Neuronal stem cell (in vitro differentiated cells): ENCODE data around the gene ZNF543.

Experiments used
- DNase-seq: peaks from one replicate; pipeline ENCODE4 v3.0.0-alpha.2; 2013; ENCODE audit warnings: low spot score
- H2AFZ ChIP-seq: one replicate; pipeline ENCODE4 v1.6.1; 2013; ENCODE audit warnings: mild to moderate bottlenecking, low read length, inconsistent platforms
- H2AK5ac ChIP-seq: 2 replicates; pipeline ENCODE4 v1.6.1; 2013; ENCODE audit warnings: low read depth, mild to moderate bottlenecking, inconsistent platforms, low read length, moderate library complexity, mixed read lengths
- H2BK120ac ChIP-seq: 2 replicates; pipeline ENCODE4 v1.6.1; 2013; ENCODE audit warnings: low read depth, mild to moderate bottlenecking, inconsistent platforms, low read length, moderate library complexity, mixed read lengths
- H2BK12ac ChIP-seq: one replicate; pipeline ENCODE4 v1.6.1; 2013; ENCODE audit warnings: low read length, inconsistent platforms
- H2BK15ac ChIP-seq: 2 replicates; pipeline ENCODE4 v1.6.1; 2013; ENCODE audit warnings: mild to moderate bottlenecking, low read length, inconsistent platforms, mixed read lengths
- H2BK5ac ChIP-seq: one replicate; pipeline ENCODE4 v1.6.1; 2013; ENCODE audit warnings: inconsistent platforms, mild to moderate bottlenecking, low read length, moderate library complexity
- H3K14ac ChIP-seq: one replicate; pipeline ENCODE4 v1.6.1; 2013; ENCODE audit warnings: low read length, inconsistent platforms
- H3K18ac ChIP-seq: 2 replicates; pipeline ENCODE4 v1.6.1; 2013; ENCODE audit warnings: low read length, inconsistent platforms
- H3K23ac ChIP-seq: 2 replicates; pipeline ENCODE4 v1.6.1; 2013; ENCODE audit warnings: low read depth, mild to moderate bottlenecking, mixed read lengths, low read length, inconsistent platforms; ENCODE audit not compliant: poor library complexity
- H3K27ac ChIP-seq: replicated peaks from 3 replicates; pipeline ENCODE4 v1.5.1; 2013; ENCODE audit warnings: low read length, inconsistent platforms
- H3K27me3 ChIP-seq, 3 experiments: 2 replicates each; pipeline ENCODE4 v1.6.1; 2013; ENCODE audit warnings: low read length in 3 of 3, mild to moderate bottlenecking in 2 of 3, inconsistent platforms in 1 of 3, low read depth in 1 of 3, mixed read lengths in 1 of 3, moderate library complexity in 1 of 3; ENCODE audit not compliant: control insufficient read depth in 3 of 3, insufficient read depth in 3 of 3
- H3K36me3 ChIP-seq, 2 donors: replicated peaks in 1 of 2; 2 replicates each; pipeline ENCODE4 v1.6.1; 2013; ENCODE audit warnings: low read length in 2 of 2; ENCODE audit not compliant: control insufficient read depth in 2 of 2, insufficient read depth in 2 of 2
- H3K4ac ChIP-seq: 2 replicates; pipeline ENCODE4 v1.6.1; 2013; ENCODE audit warnings: inconsistent platforms, mild to moderate bottlenecking, low read length, moderate library complexity
- H3K4me1 ChIP-seq, 2 donors: 1 replicate in 1 of 2; 2 replicates in 1 of 2; pipeline ENCODE4 v1.6.1; 2013; ENCODE audit warnings: low read length in 2 of 2, low read depth in 1 of 2; ENCODE audit not compliant: control insufficient read depth in 2 of 2, insufficient read depth in 1 of 2
- H3K4me2 ChIP-seq: one replicate; pipeline ENCODE4 v1.6.1; 2013; ENCODE audit warnings: mild to moderate bottlenecking, low read length, inconsistent platforms; ENCODE audit not compliant: insufficient read depth, poor library complexity, severe bottlenecking
- H3K4me3 ChIP-seq, 2 donors: 2 replicates each; pipeline ENCODE4 v1.5.1; 2013; ENCODE audit warnings: low read length in 2 of 2, mild to moderate bottlenecking in 2 of 2, inconsistent platforms in 1 of 2, moderate library complexity in 1 of 2
- H3K79me1 ChIP-seq: one replicate; pipeline ENCODE4 v1.6.1; 2013; ENCODE audit warnings: low read depth, mild to moderate bottlenecking, inconsistent platforms, low read length, moderate library complexity
- H3K9ac ChIP-seq: one replicate; pipeline ENCODE4 v1.6.1; 2013; ENCODE audit warnings: mild to moderate bottlenecking, low read depth, low read length, inconsistent platforms; ENCODE audit not compliant: poor library complexity
- H3K9me3 ChIP-seq, 2 donors: replicated peaks in 1 of 2; 2 replicates each; pipeline versions ENCODE3 to v1.6.1; 2013; ENCODE audit warnings: low read length in 2 of 2, mild to moderate bottlenecking in 2 of 2, inconsistent platforms in 1 of 2, low read depth in 1 of 2, mixed read lengths in 1 of 2, moderate library complexity in 1 of 2; ENCODE audit not compliant: control insufficient read depth in 2 of 2, insufficient read depth in 1 of 2
- H4K8ac ChIP-seq: one replicate; pipeline ENCODE4 v1.6.1; 2013; ENCODE audit warnings: low read depth, mild to moderate bottlenecking, inconsistent platforms, low read length, moderate library complexity
- H4K91ac ChIP-seq: one replicate; pipeline ENCODE4 v1.6.1; 2013; ENCODE audit warnings: low read length, low read depth, mild to moderate bottlenecking, inconsistent platforms; ENCODE audit not compliant: poor library complexity
- WGBS, 2 donors: extraction: QIAGEN DNeasy Blood & Tissue Kit; methylation state at CpG; one replicate each; pipeline ENCODE4 v1.1.7; 2013; ENCODE audit warnings: missing lambda C conversion rate in 2 of 2, mixed read lengths in 1 of 2; ENCODE audit not compliant: insufficient read length in 2 of 2, insufficient replicate concordance in 1 of 2; ENCODE audit errors: extremely low coverage in 2 of 2; 5-methylcytosine and 5-hydroxymethylcytosine counted together

Gene ZNF543

GRCh38 chr19:57348136-57348535 lies 27.9 kb downstream of the ZNF543 start:
- Histone ChIP-seq H2BK5ac (no peak overlapping the region), H3K4me2 (no peak overlapping the region), H3K18ac (no peak overlapping the region), H2BK12ac (no peak overlapping the region), H3K4me3 (no peak overlapping the region), H2BK120ac (no peak overlapping the region), H3K9me3 (no peaks in the 10 kb centered on the region), H2BK15ac (no peak overlapping the region), H3K4me1 (peaks cover 0 to 5% of the 10 kb centered on the region in 2 donors), H3K79me1 (peaks cover 7% of the 10 kb centered on the region), H4K91ac (no peak overlapping the region), H3K23ac (no peak overlapping the region), H3K36me3 (peaks cover 0 to 7% of the 10 kb centered on the region in 2 donors), H3K27me3 (peaks cover 0 to 5% (median 0%) of the 10 kb centered on the region in 3 experiments), H3K27ac (no peak overlapping the region), H4K8ac (no peak overlapping the region), H3K9ac (no peak overlapping the region), H2AK5ac (no peak overlapping the region), H2AFZ (no peak overlapping the region), H3K4ac (no peak overlapping the region), H3K14ac (no peak overlapping the region)
- no CpG with 5 or more reads among the region's 3 CpGs for WGBS, 2 donors
- DNase-seq, result no peak

GRCh38 chr19:57350877-57351805 lies 30.9 kb downstream of the ZNF543 start, which contains the start of gene ZNF304:
Gene ZNF304 (plus strand): TSS chr19:57351271. CDS start chr19:57351665, 394 bp downstream.
- peak within 1 kb of the TSS; percentile 92 to 93 for H3K4me3 ChIP-seq
- peaks cover 15 to 38% of the 10 kb centered on the region in 2 donors for H3K36me3 ChIP-seq
- no peaks in the 10 kb centered on the region for H3K27me3 ChIP-seq
- no peak within 1 kb of the TSS for H2BK12ac ChIP-seq
- H2BK5ac ChIP-seq, result no peak within 1 kb of the TSS
- H3K4me2 ChIP-seq, result peak within 1 kb of the TSS; percentile 97
- H2BK120ac ChIP-seq, result no peak within 1 kb of the TSS
- H2BK15ac ChIP-seq, result no peak within 1 kb of the TSS
- H4K8ac ChIP-seq, result peak within 1 kb of the TSS; percentile 19
- DNase-seq, result peak; percentile 90
- H4K91ac ChIP-seq, result no peak within 1 kb of the TSS
- H3K18ac ChIP-seq, result peak within 1 kb of the TSS; percentile 3
- H3K9me3 ChIP-seq, result no peaks in the 10 kb centered on the region
- H3K14ac ChIP-seq, result peak within 1 kb of the TSS; percentile 11
- no CpG with 5 or more reads among the region's 57 CpGs for WGBS, 2 donors
- peak within 1 kb of the TSS; percentile 97 for H3K9ac ChIP-seq
- H3K27ac ChIP-seq, result no peak within 1 kb of the TSS
- H2AFZ ChIP-seq, result peak within 1 kb of the TSS; percentile 88
- no peak within 1 kb of the TSS for H3K4ac ChIP-seq
- H3K4me1 ChIP-seq, result peaks cover 0 to 5% of the 10 kb centered on the region in 2 donors
- peak within 1 kb of the TSS; percentile 82 for H2AK5ac ChIP-seq
- H3K23ac ChIP-seq, result peak within 1 kb of the TSS; percentile 38
- peaks cover 7% of the 10 kb centered on the region for H3K79me1 ChIP-seq

GRCh38 chr19:57351867-57352266 lies 31.6 kb downstream of the ZNF543 start:
- H3K9me3 ChIP-seq, result no peaks in the 10 kb centered on the region
- no peak overlapping the region for H3K18ac ChIP-seq
- WGBS, 2 donors, result no CpG with 5 or more reads among the region's 7 CpGs

GRCh38 chr19:57355916-57356315 lies 35.6 kb downstream of the ZNF543 start:
- no peak overlapping the region for H3K23ac ChIP-seq
- no peak overlapping the region for H2AK5ac ChIP-seq
- no peak overlapping the region for H2BK120ac ChIP-seq
- H3K9ac ChIP-seq, result no peak overlapping the region
- peaks cover 7% of the 10 kb centered on the region for H3K79me1 ChIP-seq
- no peak overlapping the region for H3K4me2 ChIP-seq
- H3K9me3 ChIP-seq, result no peaks in the 10 kb centered on the region
- H4K8ac ChIP-seq, result no peak overlapping the region
- H4K91ac ChIP-seq, result no peak overlapping the region
- H2BK15ac ChIP-seq, result no peak overlapping the region
- H3K4me1 ChIP-seq, result peaks cover 0 to 5% of the 10 kb centered on the region in 2 donors
- H2BK12ac ChIP-seq, result no peak overlapping the region
- no peak overlapping the region for H3K4ac ChIP-seq
- H2BK5ac ChIP-seq, result no peak overlapping the region
- no peak overlapping the region for H3K18ac ChIP-seq
- H2AFZ ChIP-seq, result no peak overlapping the region
- H3K36me3 ChIP-seq, result peaks cover 41 to 74% of the 10 kb centered on the region in 2 donors
- H3K14ac ChIP-seq, result no peak overlapping the region
- WGBS, 2 donors, result no CpG with 5 or more reads among the region's 4 CpGs
- no peak for DNase-seq
- H3K27ac ChIP-seq, result no peak overlapping the region
- no peaks in the 10 kb centered on the region for H3K27me3 ChIP-seq
- H3K4me3 ChIP-seq, result no peak overlapping the region

More at GRCh38 chr19:57351867-57352266, 31.6 kb downstream of the ZNF543 start:
- Histone ChIP-seq H2BK5ac (no peak overlapping the region), H3K79me1 (peaks cover 7% of the 10 kb centered on the region), H3K4me2 (peak overlapping the region; percentile 97), H3K4me1 (peaks cover 0 to 5% of the 10 kb centered on the region in 2 donors), H3K9ac (peak overlapping the region; percentile 97), H3K36me3 (peaks cover 22 to 45% of the 10 kb centered on the region in 2 donors), H2AK5ac (peak overlapping the region; percentile 82), H4K91ac (no peak overlapping the region), H3K4ac (no peak overlapping the region), H3K27ac (no peak overlapping the region), H4K8ac (no peak overlapping the region), H3K4me3 (peak overlapping the region; percentile 92 to 93), H2BK12ac (no peak overlapping the region), H2BK15ac (no peak overlapping the region), H2AFZ (peak overlapping the region; percentile 88), H3K23ac (peak overlapping the region; percentile 38), H2BK120ac (no peak overlapping the region), H3K14ac (no peak overlapping the region), H3K27me3 (no peaks in the 10 kb centered on the region)
- DNase-seq, result no peak
